GM19043 (cell line): ENCODE data around the gene ITK.

ENCODE experiments used
- ATAC-seq: cut with Tn5 transposase; IDR thresholded peaks from one replicate; pipeline ENCODE4 v1.9.1; 2021; ENCODE audit warnings: low read depth; ENCODE audit not compliant: unreplicated experiment

ITK gene

DNA sequence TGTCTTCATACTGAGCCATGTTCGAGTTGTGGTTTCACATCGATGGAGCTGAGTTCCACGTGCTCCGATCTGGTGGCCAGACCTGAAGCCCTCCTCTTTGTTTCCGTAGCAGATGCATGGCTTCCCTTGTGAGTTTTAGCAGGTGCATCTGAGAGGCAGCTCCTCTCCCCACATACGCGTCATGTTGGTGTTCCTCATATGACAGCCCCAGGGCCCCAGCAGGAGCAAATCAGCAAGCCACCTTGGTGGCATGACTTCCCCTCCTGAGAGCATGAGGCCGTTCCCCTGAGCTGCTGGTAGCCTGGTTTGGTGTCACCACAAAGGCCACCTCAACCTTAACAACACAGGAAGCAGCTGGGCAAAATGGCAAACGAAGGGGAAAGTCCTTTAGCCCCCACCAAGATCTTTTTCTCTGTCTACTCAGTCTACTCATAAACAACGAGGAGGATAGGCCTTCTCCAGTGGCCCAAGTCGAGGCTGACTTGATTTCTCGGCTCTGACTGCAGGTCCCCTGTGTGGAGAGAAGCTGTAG lies 91.2 kb downstream of the ITK start:
- ATAC-seq = peak; percentile 75

DNA sequence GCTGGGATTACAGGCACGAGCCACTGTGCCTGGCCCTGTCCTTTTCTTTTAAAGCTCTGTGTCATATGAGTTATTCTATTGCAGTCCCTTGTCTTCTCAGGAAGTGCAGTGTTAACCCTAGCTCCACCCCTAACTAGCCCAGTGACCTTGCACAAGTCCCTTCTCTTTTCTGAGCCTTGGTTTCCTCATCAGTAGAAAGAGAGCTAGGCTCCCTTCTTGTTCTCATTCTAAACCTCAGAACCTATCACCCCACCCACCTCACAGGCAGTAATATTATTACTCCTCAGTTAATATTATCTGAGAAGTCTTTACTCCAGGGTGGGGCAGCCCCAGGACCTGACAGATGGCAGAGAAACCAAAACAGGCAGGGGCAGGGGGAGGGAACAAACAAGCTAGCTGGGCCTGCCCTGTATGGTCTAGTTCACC lies 92.5 kb downstream of the ITK start:
- peak; percentile 50 for ATAC-seq

DNA sequence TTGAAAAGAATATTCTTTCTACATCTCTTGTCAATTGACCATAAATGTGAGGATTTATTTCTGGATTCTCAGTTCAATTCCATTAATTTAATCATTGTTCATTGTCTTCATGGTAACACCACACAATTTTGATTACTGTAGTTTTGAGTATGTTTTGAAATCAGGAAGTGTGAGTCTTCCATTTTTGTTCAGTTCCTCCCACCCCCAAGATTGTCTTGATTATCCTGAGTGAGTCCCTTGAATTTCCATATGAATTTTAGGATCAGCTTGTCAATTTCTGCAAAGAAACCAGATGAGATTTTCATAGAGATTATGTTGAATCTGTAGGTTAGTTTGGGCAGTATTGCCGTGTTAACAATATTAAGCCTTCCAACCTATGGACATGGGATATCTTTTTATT lies 94.8 kb downstream of the ITK start:
- no peak for ATAC-seq

DNA sequence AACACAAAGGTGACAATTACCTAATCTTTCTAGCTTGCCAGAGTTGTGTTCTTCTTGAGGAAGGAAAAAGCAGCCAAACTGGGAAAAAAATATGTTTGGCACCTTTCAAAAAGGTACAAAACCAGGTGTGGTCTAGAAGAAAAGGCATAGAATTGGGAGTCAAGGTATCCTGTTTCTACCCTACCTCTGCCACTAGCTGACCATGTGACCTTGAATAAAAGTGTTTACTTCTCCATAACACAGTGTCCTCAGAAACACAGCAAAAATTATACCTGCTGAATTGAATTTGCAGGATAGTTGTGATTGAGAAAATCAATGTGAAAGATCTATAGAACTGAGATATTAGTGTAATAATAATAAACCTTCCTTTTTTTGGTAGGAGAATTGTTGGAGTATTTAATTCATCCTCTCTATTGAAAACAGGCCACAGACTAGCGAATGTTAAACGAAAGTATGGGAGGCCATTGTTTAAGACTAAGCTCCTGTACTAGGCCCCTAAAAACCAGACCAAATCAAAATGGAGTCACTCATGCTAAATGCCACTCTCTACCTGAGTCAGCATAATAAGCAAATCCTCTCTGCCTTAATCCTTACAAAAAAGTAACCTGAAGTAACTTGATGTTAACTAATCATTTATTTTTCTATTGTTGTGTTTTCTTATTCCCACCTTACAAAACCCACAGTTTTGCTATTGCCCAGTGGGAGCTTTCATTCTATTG lies 97.8 kb downstream of the ITK start:
- ATAC-seq = no peak

DNA sequence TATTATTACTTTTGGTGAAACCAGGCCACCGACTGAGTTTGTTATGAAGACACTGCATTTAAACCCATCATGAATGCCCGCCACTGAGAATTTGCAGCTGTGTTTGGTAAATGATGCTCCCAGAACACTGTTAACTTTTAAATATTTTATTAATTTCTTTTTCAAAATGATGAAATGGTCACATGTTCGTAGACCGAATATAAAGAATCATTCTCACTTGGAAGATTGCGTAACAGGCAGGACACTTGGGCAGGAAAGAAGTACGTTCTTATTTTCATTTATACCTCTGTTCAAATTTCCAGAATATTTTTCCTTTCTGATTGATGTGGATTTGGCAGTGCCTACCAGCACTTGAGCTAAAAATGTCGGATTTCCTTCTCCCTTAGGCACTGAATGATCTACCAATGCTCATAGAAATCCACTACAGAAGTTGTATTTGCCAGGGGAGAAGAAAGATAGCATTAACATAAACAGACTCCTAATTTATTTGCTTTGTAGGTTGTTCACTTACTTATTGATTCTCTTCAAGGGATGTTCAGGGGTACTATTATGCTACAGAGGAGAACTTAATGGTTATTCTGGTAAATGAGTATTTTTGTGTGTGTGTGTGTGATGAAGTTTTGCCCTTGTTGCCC lies 99.1 kb downstream of the ITK start:
- no peak for ATAC-seq

DNA sequence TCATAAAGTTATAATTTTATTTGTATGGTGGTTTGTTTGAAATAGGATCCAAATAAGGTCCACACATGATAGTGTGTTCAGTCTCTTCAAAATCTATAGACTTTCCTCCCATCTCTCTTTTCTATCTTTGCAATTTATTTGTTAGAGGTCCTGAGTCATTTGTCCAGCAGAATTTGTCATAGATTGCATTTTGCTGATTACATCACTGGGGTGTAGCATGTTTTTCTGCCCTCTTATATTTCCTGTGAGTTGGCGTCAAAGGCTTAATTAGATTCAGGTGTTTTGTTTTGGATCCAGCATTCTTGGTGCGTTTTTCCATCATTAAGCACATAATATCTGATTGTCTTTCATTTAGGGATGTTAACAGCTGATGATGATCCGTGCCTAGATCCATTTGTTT lies 100.3 kb downstream of the ITK start:
- ATAC-seq = no peak

DNA sequence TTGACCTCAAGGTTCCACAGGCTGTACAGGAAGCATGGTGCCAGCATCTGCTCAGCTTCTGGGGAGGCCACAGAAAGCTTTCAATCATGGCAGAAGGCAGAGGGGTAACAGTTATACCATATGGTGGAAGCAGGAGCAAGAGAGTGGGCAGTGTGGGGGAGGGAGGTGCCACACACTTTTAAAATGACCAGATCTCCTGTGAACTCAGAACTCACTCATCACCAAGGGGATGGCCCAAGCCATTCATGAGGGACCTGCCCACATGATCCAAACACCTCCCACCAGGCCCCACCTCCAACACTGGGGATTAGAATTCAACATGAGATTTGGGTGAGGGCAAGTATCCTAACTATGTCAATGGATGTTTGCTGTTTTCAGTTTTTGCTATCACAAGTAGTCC lies 101.5 kb downstream of the ITK start:
- ATAC-seq = no peak

DNA sequence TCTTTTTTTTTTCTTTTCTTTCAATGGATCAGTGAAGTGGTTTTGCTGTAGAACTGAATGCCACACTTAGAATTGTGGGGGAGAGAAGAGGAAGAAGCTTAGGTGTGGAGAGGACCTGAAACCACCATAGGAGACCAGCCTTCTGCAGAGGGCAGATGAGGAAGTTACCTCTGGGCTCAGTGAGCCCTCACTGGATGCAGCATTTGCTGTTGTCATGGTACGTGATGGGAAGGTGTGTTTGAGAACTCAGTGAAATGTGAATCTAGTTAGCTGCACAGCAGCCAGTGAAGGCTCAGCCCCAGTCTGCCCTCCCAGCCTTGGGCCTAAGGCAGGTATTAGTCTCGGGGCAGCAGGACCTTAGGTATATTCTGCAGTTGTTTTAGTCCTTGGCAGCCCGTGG lies 102.8 kb downstream of the ITK start:
- peak; percentile 99 for ATAC-seq

DNA sequence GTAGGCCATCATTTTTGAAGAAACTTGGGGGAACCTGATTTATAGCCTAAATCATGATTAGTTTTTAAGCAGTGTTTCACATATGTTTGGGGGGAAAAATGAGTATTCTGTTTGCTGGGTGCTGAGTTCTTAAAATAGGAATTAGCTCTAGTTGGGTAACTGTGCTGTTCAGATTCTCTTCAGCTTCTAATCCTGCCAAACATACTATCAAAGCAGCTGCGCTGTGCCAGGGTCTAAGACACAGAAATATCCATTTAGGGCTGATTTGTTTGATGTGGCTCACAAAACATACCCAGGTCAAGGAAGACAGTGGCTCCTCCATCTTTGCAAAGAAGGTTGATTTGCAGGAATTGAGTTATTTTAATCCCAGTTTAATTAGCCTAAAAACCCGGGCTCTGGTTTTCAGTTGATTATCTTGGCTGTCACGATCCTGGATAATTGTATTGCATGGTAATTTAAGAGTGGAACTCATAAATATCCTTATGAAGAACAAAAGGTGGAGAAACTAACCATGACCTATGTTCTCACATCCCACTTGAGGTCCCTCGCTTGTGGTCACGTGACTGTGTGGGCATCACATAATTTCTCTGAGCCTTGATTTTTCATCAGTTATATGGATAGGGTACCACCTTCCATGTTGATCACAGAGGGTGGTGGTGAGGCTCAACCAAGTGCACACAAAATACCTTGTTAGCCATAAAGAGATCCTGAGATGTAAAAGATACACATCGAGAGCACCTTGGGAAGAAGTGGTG lies 104.0 kb downstream of the ITK start:
- ATAC-seq = no peak

DNA sequence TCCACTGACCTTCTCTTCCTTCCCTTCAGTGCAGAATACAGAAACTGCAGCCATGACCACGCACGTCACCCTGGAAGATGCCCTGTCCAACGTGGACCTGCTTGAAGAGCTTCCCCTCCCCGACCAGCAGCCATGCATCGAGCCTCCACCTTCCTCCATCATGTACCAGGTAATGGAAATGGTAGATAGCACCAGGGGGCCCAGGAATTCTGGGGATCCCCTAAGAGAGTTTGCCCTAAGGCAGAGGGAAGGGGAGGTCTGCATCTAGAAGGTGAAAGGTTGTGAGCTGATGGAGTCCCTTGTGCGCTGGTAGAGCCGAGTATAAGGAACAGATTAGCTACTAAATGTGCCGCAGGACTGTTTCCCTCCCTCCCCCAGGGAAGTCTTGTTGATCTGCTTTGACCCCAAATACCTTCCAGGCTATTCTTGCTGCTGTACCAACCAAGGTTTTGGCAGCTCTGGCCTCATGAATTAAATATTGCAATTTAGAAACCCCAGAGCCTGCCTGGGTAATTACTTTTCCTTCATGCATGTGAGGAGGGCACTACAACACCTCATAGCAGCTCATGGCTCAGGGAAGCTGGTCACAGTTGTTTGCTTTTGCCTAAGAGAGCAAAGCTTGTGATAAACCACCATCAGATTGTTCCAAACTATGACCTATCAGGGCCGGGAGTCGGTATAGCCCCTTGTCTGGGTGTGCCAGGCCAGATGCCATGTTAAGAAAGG lies 104.8 kb downstream of the ITK start:
- ATAC-seq = no peak

DNA sequence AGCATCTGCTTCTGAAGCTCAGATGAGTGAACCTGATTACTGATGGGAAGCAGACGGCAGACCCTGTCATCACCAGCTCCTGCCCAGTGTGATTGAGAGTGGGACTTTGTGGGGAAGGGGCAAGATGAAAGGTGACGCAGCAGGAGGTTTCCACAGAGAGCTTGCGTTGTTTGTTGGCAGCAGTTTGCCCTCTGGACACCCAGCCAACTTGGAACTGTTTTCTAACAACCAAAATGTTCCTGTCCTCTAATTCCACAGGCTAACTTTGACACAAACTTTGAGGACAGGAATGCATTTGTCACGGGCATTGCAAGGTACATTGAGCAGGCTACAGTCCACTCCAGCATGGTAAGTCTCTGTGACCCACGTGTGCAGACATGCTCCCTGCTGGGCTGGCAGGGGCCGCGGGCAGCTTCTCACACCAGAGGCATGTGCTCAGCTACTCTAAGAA lies 106.1 kb downstream of the ITK start:
- ATAC-seq = no peak

DNA sequence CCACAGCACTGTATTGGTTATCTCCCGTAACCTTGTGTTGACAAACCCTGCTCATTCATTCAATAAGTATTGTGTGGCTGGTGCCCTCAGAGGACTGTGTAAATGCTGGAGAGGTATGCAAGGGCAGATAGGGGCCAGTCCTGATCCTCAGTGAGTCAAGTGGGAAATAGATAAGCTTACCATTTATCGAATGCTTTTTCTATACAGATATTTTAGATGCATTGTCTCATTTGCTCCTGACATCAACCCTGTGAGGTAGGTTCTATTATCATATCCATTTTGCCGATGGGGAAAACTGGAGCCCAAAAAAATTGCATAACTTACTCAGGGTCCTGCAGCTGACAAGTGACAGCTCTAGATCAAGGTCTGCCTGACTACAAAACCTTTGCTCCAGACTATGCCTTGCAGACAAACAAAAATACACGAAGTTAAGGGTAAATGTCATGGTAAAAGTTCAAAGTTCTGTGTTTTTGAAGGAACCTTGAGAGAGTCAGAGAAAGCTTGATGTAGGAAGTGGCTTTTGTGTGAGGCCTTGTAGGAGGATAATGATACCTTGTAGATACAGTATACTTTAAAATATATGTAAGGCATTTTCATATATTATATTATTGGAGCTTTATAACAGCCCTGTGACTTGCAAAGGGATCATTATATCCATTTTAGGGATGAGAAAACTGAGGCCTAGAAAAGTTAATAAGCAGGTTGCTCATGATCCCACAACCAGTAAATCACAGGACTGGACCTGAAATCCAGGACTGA lies 107.9 kb downstream of the ITK start:
- no peak for ATAC-seq

DNA sequence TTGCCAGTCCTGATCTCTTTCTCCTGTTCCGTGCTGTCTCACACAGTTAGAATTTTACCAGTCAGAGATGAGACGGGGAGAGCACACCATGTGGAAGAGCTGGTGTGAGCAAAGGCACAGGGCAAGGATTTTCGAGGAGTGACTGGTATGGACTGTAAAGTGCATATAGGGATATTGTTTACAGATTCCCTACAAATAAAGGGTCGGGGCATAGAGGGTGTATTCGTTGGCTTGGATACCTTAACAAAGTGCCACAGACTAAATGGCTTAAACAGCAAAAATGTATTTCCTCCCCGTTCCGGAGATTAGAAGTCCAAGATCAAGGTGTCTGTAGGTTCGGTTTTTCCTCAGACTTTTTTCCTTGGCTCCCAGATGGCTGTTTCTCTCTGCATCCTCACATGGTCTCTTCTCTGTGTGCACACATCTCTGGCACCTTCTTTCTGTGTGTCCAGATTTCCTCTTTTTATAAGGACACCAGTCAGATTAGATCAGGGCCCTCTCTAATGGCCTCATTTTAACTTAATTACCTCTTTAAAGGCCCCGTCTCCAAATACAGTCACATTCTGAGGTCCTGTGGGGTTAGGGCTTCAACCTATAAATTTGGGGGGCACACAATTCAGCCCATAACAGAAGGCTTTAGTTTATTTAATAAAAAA lies 108.7 kb downstream of the ITK start:
- ATAC-seq = no peak

DNA sequence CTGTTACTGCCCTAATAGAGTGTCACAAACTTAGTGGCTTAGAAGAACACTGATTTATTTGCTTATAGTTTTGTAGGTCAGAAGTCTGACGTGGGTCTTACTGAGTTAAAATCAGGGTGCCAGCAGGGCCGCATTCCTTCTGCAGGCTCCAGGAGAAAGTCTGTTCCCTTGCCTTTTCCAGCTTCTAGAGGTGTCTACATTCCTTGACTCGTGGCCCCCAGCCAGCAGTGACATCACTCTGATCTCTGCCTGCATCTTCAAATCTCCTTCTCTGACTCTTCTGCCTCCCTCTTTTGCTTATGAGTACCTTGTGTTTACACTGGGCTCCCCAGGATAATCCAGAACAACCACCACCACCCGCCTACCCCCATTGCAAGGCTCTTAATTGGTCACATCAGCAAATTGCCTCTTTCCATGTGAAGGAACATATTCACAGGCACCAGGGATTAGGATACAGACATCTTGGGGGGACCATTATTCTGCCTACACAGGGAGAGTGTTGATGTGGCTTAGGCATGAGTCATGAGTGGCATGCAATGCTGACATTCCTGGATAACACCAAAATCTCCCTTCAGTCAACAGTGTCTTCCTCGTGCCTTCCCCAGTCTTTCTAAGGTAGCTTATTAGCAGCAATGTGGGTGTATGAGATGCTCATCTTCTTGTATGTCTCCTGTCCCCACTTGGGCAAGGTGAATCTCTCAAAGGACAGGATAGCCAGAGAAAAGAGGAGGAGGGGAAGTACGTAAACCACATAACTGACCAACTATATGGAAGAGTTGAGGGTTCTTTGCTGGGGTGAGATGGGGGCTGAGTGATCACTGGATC lies 109.7 kb downstream of the ITK start:
- ATAC-seq = no peak

DNA sequence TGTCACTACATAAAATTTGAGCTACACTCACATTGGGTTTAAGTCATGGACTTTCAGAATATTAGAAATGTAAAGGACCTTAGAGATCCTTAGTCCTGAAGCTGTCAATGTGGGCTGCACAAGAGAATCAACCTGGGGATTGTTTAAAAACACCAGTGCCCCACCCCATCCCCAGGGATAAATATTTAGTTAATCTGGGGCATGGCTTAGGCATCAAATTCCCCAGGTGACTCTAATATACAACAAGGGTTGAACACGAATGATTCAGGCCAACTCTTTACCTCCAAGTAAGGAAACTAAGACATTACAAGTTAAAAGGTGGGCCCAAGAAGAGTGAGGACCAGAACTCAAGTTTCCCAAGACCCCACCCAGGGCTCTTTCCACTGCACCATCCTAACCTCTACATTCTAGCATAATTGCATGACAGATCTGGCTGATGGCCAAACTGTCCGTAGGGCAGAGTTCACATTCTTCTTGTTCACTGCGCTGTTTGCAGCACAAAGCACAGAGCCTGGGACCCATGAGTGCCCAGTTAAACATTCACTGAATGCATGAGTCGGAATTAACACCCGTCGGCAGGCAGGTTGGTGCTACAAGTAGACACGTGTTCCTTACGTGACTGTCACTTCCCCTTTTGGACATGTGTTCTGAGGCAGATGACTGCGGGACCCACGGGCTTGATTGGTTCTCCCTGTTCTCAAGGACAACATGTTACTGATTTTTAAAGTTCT lies 110.5 kb downstream of the ITK start:
- peak; percentile 97 for ATAC-seq

DNA sequence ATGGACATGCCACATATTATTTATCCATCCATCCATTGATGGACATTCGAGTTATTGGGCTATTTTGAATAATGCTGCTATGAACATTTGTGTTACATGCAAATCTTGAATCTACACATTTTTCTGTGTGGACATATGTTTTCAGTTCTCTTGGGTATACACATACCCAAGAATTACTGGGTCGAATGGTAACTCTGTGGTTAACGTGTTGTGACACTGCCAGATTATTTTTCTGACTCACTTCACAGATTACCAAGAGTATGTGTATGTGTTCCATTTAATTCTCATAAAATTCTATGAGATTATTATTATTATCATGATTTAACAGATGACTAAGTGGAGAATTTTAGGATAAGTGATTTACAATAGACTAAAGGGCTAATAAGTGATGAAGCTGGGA lies 112.0 kb downstream of the ITK start:
- ATAC-seq = no peak

DNA sequence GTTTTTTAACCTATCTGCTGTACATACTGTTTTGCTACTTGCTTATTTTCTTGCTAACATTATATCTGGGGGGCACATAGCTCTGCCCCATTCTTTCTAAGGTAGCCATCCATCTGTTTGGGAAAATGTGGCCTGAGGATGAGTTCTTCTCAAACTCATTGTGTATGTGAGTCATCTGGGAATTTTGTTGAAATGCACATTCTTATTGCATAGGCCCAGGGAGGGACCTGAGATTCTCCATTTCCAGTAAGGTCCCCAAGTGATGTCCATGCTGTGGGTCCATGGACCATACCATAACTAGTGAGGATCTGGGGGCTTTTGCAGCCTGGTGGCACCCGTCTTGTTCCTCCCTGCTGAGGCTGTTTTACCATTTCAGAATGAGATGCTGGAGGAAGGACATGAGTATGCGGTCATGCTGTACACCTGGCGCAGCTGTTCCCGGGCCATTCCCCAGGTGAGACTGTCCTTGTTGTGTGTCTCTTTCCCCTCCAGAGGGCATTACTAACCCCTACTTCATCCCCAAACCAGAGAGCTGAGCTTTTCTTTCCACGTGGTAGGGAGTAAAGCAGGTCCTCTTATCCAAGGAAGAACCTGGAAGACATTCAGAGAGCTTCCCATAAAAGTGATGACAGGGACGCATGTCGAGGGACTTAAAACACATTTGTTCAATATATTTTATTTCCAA lies 113.9 kb downstream of the ITK start:
- no peak for ATAC-seq
